ENCODE results near the gene NOXA1. TPM values are rescaled to one million over a fixed set of nuclear protein-coding genes. Genes with fewer than 3 reads are reported as not detected.

NOXA1 gene
- total and polyA plus RNA-seq, 4 donors = 1.3 to 3.6 (median 2.4) TPM

GRCh38 chr9:137406085-137406760 lies 17.0 kb upstream of the NOXA1 start:
- TF ChIP-seq YY1 (IDR thresholded peaks at IDR 0.05) (no peak), NR2F2 (IDR thresholded peaks at IDR 0.05) (no peak), FOXA2 (IDR thresholded peaks at IDR 0.05) (no peak), ATF3 (IDR thresholded peaks at IDR 0.05) (no peak), JUND (IDR thresholded peaks at IDR 0.05) (no peak), FOXA1 (IDR thresholded peaks at IDR 0.05) (no peak)
- no peak for DNase-seq (ENCODE audit: low spot score)
- H3K9me3 ChIP-seq (ENCODE audit: control insufficient read depth in 4 of 4, low read length in 3 of 4) = no peaks in the 10 kb centered on the region
- no peaks in the 10 kb centered on the region for H3K36me3 ChIP-seq (ENCODE audit: control insufficient read depth in 4 of 4, insufficient read depth in 3 of 4, low read depth in 1 of 4, low read length in 3 of 4)
- H3K4me3 ChIP-seq (ENCODE audit: low read depth in 1 of 3, low read length in 3 of 3) = peak overlapping the region in 1 of 3 donors; percentile 45
- H3K27me3 ChIP-seq (ENCODE audit: control insufficient read depth in 4 of 4, insufficient read depth in 4 of 4, low read length in 3 of 4) = no peaks in the 10 kb centered on the region
- 62% methylated on average over 20 of the region's 20 CpGs for WGBS
- no peak overlapping the region for H3K9ac ChIP-seq (ENCODE audit: low read depth in 1 of 2, low read length in 2 of 2)
- H3K4me1 ChIP-seq (ENCODE audit: control insufficient read depth in 4 of 4, insufficient read depth in 4 of 4, low read length in 3 of 4) = peaks cover 5 to 10% (median 6%) of the 10 kb centered on the region in 4 donors
- no peak overlapping the region for H3K27ac ChIP-seq (ENCODE audit: low read depth in 1 of 2, low read length in 2 of 2)

- TF ChIP-seq EGR1 (IDR thresholded peaks at IDR 0.05; ENCODE audit: low read depth in 2 of 2) (no peak), YY1 (IDR thresholded peaks at IDR 0.05) (no peak), CTCF (IDR thresholded peaks at IDR 0.05; ENCODE audit: low read depth, low read length, missing input control) (peak; percentile 72), RAD21 (IDR thresholded peaks at IDR 0.05) (peak; percentile 59 to 76), SP1 (IDR thresholded peaks at IDR 0.05) (no peak)
- WGBS = 3% methylated on average over 63 of the region's 63 CpGs
- H3K4me1 ChIP-seq (ENCODE audit: control insufficient read depth in 4 of 4, insufficient read depth in 4 of 4, low read length in 3 of 4) = peaks cover 5 to 10% (median 6%) of the 10 kb centered on the region in 4 donors
- no peaks in the 10 kb centered on the region for H3K9me3 ChIP-seq (ENCODE audit: control insufficient read depth in 4 of 4, low read length in 3 of 4)
- no peak overlapping the region for H3K9ac ChIP-seq (ENCODE audit: low read depth in 1 of 2, low read length in 2 of 2)
- no peaks in the 10 kb centered on the region for H3K36me3 ChIP-seq (ENCODE audit: control insufficient read depth in 4 of 4, insufficient read depth in 3 of 4, low read depth in 1 of 4, low read length in 3 of 4)
- H3K27me3 ChIP-seq (ENCODE audit: control insufficient read depth in 4 of 4, insufficient read depth in 4 of 4, low read length in 3 of 4) = no peaks in the 10 kb centered on the region
- H3K4me3 ChIP-seq (ENCODE audit: low read depth in 1 of 3, low read length in 3 of 3) = peak overlapping the region in 1 of 3 donors; percentile 45
- H3K27ac ChIP-seq (ENCODE audit: low read depth in 1 of 2, low read length in 2 of 2) = no peak overlapping the region
- DNase-seq (ENCODE audit: low spot score) = peak; percentile 64
Observed at GRCh38 chr9:137406876-137407589, 16.2 kb upstream of the NOXA1 start.

- Histone ChIP-seq H3K9me3 (ENCODE audit: control insufficient read depth in 4 of 4, low read length in 3 of 4) (no peaks in the 10 kb centered on the region), H3K4me3 (ENCODE audit: low read depth in 1 of 3, low read length in 3 of 3) (no peak overlapping the region), H3K36me3 (ENCODE audit: control insufficient read depth in 4 of 4, insufficient read depth in 3 of 4, low read depth in 1 of 4, low read length in 3 of 4) (no peaks in the 10 kb centered on the region), H3K27ac (ENCODE audit: low read depth in 1 of 2, low read length in 2 of 2) (no peak overlapping the region), H3K4me1 (ENCODE audit: control insufficient read depth in 4 of 4, insufficient read depth in 4 of 4, low read length in 3 of 4) (peaks cover 5 to 10% (median 6%) of the 10 kb centered on the region in 4 donors), H3K27me3 (ENCODE audit: control insufficient read depth in 4 of 4, insufficient read depth in 4 of 4, low read length in 3 of 4) (no peaks in the 10 kb centered on the region), H3K9ac (ENCODE audit: low read depth in 1 of 2, low read length in 2 of 2) (no peak overlapping the region)
- WGBS = 66% methylated on average over 31 of the region's 31 CpGs
- TF ChIP-seq ATF3 (IDR thresholded peaks at IDR 0.05) (no peak), YY1 (IDR thresholded peaks at IDR 0.05) (no peak), REST (IDR thresholded peaks at IDR 0.05) (no peak), CTCF (IDR thresholded peaks at IDR 0.05; ENCODE audit: low read depth, low read length, missing input control) (no peak), GABPA (IDR thresholded peaks at IDR 0.05 in 1 of 2, conservative IDR thresholded peaks at IDR 0.05 in 1 of 2) (no peak), TAF1 (conservative IDR thresholded peaks at IDR 0.05) (no peak), HNF4G (IDR thresholded peaks at IDR 0.05) (no peak), MAX (IDR thresholded peaks at IDR 0.05) (no peak), HNF4A (conservative IDR thresholded peaks at IDR 0.05) (no peak)
- no peak for DNase-seq (ENCODE audit: low spot score)
Observed at GRCh38 chr9:137407590-137408300, 15.4 kb upstream of the NOXA1 start.

Data from liver (tissue), 9 donors.